ENCODE results near the gene C10orf120.

C10orf120 gene

DNA sequence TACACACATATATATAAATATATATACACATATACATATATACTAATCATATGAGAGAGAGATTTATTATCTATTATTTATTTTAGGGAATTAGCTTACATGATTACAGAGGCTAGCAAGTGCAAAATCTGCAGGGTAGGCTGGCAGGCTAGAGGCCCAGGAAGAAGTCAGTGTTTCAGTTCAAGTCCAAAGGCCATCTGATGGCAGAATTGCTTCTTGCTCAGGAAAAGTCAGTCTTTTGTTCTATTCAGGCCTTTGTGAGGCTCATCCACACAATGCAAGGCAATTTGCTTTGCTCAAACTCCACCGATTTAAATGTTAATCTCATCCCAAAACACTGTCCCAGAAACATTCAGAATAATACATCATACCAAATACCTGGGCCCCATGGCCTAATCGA lies 2.6 kb upstream of the C10orf120 start:
- DNase-seq = no peak

DNA sequence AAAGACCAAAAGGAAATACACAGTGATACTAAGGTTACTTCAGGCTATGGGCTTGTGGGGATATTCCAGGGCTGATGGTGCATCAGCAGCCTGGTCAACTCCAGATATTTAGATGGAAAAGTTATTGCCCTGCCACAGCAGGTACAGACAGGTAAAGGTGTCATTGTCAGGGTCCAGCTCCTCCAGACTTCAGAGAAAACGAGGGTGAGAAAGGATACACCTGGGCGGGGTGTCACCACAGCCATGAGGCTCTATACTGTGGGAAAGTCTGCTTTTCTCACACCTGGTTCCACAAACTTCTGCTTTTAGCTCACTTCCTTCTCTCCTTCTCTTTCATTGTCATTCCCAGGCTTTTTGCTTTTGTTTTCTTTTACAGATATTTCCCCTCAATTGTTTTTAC lies 2.0 kb upstream of the C10orf120 start:
- no peak for DNase-seq

DNA sequence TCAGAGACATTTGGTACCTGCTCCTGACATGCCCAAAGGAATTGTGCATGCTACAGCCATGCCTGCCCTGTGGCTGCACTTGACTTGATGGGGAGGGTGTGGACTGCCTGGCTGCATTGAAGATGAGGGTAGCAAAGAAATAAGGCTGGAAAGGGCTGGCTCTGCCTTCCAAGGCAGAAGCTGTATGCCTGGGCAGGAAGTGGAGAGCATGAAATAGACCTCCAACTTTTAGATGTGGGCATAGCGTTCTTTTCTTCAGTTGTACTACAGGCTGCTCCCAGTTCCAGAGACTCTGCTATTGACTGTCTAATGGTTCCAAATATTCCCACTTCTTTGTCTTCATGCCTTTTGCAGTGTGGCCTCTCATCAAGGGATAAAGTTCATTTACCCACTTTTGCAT lies 3.0 kb downstream of the C10orf120 start:
- no peak for DNase-seq

DNA sequence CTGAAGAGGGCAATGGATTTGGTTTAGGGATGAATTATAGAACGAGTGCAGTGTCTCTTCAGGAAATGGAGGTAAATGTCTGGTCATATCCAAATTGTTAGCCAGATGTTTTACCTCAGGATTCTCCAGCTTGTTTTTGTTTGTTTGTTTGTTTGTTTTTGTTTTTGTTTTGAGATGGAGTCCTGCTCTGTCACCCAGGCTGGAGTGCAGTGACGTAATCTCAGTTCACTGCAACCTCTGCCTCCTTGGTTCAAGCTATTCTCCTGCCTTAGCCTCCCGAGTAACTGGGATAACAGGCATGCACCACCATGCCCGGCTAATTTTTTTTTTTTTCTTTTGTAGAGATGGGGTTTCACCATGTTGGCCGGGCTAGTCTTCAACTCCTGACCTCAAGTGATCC lies 6.9 kb downstream of the C10orf120 start:
- no peak for DNase-seq

DNA sequence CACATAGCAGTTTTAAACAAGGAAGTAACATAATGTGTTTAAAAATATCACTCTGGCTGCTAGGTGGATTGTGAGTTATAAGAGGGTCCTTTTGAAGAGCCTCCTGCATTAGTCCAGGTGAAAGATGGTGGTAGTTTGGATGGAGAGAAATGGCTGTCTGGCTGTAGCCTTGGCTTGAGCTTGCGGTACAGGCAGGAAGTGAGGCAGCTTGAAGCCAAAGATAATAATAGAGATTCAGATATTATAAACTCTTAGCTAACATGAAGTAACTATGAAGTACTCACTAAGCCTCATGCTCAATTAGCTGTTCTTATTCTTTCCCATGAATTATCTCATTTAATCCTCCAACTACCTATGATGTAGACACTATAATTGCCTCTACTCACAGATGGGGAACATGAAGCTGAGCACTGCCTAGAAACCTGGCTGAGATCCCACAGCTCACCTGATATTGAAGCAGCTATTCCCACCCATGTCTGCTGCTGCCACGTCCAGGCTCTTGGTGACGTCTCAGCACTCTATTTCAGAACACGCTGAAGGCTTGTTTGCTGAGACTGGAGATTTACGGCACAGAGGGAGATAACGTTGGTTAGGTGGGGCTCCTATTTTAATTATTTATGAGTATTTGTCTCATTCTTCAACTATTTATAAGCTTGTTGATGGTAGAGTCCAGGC lies 10.4 kb downstream of the C10orf120 start:
- DNase-seq = no peak

DNA sequence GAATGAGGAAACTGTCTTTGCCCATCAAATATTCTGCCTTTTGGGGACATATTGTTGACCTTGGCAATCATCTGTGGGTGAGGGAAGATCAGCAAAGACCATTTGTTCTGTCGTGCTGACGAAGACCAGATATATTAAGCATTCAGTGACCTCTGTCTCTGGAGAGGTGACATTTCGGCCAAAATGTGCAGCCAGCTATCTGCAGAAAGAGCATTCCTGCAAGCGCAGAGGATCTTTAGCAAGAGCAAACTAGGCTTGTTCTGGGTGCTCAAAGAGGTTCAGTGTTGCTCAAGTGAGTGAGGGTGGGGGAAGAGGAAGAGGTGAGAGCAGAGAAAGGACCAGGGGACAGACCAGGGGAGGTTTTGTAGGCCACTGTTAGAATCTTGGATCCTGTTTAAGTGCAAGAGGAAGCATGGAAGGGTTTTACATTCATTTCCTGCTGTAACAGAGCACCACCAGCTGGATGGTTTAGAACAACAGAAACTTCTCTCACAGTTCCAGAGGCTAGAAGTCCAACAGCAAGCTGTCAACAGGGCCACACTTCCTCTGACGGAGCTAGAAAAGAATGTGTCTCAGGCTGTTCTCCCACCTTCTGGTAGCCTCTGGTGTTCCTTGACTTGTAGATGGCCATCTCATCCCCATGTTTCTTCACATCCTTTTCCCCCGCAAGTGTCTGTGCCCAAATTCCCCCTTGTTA lies 11.2 kb downstream of the C10orf120 start:
- no peak for DNase-seq

DNA sequence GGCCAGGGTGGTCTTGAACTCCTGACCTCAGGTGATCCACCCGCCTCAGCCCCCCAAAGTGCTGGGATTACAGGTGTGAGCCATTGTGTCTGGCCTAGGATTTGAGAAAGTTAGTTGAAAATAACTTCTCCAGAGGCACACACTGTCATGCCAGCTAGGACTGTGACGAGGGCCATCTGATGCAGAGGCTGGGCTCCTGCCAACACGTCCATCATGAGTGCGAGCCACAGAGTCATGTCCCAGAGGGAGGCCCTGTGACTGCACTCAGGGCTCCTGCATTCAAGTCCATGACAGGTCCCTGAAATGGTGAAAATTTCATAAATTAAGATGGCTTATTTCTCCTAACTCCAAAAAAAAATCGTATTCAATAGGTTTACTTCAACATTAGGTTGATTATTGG lies 17.1 kb downstream of the C10orf120 start:
- no peak for DNase-seq

DNA sequence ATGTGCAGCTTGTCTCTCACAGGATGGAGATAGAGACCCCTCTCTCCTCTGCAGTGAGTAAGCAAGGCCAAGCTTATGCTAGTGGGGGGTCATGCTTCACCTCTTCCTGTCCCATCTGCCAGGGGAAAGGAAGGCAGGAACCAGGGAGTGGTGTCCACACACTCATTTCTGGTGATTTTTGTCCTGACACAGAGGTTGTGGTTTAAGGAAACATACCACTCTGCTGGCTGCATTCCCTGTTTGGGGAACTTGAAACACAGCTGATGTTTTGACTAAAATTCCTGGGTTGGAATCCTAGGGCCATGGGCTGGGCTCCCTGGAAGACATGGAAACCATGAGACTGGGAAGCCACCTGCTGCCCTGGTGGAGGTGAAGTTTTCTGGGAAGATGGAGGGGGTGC lies 21.4 kb downstream of the C10orf120 start:
- no peak for DNase-seq

DNA sequence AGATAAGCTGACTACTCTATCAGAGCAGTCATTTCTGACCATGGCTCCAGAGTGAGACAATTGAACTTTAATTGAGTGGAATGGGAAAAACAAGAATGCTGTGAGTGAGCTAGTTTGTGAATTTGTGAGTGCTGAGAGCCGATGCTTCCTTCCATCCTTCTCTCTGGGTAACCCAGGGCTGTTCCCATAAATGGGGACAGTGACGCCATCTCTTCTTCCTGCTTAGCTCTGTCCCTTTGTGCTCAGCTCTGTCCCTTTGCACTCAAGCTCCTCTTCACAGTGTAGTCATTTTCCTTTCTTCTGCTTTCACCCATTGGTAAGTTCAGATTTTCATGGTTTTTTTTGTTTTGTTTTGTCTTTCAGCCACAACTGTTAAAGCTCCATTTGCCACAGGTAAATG lies 24.4 kb downstream of the C10orf120 start:
- no peak for DNase-seq

DNA sequence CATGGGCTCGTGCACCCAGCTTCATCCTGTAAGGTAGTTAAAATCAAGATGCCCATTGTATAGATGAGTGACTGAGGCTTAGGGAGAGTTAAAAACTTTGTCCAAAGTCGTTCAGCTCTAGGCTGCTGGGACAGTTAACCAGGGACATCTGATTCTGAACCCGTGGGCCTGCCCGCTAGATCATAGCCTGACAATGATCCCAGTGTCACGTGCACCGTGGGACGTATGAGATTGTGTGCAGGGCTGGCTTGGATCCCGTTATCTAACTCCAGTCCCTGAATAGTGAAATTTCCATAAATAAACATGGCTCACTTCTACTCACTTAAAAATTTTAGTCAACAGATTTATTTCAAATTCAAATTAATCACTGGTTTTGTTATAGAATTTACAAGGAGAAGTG lies 24.9 kb downstream of the C10orf120 start:
- no peak for DNase-seq

DNA sequence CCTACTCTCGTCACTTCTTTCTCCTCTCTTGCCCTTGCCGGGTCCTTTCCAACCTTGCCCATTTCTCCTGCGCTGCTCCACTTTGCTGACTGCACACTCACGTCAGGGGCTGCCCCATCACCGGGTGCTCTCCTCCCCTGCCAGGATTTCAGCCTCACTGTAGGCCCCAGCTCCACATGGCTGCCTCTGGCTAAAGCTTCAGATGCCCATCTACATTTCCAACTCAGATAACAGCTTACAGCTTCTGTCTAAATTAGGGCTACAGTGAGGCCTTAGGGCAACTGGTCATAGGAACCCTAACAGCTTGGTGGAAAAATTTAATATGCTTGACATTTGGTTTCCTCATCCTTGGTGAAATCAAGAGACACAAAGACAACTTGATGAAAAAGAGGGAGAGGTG lies 25.9 kb downstream of the C10orf120 start:
- DNase-seq = no peak

DNA sequence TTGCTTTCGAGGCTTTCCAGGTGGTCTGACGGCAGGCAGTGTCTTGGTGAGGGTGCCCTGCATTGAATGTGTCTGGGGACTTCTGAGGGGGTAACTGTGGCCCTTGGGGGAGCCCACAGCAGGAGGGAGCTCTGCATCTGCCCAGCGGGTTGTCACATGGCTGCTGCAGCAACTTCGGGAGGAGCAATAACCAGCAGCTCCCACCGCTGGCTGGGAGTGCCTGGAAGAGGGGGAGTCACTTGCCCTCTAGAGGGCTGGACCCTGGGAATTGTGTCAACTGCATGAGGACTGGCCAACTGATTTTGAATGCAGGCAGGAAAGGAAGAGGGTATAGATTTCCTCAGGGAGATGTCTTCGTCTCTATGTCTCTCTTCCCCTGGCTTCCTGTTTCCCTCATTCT lies 26.4 kb downstream of the C10orf120 start:
- DNase-seq = no peak

DNA sequence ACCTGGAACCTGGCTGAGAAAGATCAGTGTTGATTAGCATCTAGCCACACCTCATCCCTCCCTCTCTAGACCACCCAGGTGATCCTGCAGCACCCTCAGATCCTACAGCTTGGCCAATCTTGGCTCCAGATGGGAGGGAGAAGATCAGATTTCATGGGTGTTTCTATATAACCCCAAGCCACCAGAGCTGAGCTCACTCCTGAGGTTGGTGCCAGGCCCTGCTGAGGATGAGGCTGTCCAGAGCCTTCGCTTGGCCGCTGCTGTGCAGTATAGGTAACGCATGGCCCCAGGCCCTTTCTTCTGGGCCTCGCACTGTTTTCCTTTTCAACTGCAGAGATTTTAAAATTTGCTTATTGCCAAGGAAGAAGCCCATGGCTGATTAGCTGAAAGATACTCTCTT lies 27.0 kb downstream of the C10orf120 start:
- no peak for DNase-seq

DNA sequence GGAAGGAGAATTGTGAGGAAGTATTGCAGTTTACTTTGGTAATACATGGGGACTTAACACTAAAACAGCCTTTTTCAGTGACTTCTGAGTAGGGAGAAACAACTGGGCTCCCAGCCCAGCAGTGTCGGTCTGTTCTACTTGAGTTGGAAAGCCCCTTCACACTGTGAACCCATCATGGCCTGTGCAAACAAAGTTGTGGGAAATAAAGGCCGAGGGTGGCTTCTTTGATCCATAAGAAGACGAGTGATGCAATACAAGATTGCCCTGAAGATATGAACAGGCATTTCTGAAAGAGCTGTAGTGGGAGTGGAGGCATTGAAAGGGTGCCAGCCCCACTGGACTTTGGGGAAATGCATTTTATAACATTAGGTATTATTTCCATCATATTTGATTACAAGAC lies 28.3 kb downstream of the C10orf120 start:
- no peak for DNase-seq

DNA sequence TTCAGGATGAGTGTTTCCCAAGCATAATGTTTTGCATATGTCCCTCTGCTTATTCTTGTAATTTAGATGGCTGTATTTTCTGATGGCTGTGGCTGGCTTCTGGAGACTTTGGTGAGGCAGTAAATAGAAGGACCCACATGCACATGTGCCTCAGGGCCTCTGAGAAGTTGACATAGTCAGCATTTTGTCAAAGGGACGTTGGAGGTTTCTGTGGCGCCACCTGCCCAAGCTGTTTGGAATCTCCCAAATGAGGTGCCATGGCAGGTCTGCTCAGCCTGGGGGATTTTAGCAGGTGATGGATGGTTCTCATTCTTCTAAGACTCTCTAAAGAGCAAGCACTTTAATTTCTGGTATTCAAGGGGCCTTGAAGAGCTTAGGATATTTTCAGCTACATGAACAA lies 29.8 kb downstream of the C10orf120 start:
- no peak for DNase-seq

DNA sequence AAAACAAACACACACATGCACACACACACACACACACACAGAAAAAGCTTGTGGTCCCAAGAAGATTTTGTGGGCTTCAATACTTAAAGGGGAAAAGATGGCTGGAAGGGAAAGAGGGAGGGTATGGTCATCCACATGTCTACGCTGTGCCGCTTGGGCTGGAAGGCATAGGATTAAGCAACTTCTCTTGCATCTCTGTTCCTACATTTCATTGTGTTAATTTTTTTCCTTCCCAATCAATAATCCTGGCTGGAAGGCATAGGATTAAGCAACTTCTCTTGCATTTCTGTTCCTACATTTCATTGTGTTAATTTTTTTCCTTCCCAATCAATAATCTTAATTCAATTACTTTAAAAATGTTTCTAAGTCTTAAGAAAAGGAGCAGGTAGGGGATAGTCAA lies 30.6 kb downstream of the C10orf120 start:
- DNase-seq = no peak

DNA sequence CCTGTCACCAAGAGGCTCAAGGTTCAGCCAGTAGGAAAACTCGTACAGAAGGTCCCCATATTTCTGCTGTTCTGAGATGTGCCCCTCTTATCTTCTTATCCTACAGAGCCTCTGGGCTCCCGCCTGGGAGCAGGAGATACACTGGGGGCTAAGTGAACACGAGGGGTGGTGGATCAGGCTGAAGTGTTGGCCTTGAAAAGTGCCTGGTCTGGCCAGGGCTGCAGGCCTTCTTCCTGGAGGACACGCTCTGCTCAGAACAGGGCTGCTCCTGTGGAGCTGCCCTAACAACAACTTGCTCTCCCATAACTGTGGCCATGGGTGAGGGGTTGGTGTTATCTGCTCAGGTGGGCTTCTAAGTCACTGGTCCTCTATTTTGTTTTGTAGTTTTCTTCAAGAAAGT lies 33.7 kb downstream of the C10orf120 start:
- DNase-seq = no peak

DNA sequence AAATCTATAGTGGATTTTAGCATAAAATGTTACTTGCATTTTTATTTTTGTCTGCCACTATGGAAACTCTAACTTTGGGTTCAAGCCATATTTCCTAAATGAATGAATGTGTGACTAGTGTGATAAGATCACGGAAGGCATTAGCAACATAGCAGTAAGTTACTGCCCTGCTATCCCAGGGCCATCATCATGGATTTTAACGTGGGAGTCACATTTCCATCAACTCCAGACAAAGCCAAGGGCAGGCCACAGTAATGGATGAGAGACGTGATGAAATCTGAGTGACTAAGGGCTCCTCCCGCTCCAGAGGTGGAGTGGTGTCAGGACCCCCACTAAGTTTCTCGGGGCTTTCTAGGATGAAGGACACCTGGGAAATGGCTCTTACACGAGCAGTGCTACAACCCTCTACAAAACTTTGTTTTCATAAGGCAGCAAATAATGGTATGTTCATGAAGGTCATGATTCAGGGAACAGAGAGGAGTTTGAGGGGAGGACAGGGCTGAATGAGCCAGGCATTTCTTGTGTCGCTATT lies 34.3 kb downstream of the C10orf120 start:
- no peak for DNase-seq

DNA sequence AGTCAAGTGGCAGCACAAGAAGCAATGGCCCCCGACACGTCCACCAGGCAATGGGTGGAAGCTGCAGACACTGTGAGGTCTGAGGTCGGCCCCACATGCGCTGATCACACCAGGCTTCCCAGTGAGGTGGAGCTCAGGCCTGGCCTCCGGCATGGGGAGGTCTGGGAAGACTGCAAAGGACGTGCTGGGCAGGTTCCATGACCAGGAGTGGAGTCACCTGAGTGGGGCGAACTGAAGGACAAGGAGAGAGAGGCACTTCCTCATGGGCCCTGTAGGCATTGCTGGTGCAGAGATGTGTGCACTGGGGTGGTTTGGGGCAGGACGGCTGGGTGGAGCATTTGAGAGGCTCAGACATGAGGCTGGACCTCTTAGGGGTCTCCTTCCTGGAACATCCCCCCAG lies 35.1 kb downstream of the C10orf120 start:
- DNase-seq = no peak

DNA sequence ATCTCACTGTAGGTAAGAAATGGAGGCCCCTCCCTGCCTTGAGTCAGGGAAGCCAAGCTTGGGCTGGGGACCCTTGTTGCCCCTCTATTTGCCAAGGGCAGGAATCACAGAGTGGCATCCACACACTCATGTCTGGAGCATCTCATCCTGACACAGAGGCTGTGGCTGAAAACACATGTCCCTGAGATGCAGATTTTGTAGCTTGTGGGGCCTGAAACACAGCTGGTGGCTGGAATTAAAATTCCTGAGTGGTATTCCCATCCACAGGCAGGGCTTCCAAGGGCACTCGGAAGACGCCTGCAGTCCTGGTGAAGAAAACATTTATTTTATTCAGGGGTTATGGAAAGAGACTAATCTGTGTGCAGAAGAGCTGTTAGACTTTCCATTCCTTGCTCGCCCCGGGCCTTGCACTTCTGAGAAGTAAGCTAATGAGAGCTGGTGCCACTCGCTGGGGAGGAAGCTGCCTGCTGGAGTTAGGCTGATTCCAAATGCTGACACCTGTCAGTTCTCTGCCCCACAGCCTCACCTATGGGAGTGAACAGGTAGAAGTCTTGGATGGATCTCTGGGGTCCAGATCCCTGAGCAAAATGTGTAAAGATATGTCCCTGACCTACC lies 36.0 kb downstream of the C10orf120 start:
- no peak for DNase-seq

DNA sequence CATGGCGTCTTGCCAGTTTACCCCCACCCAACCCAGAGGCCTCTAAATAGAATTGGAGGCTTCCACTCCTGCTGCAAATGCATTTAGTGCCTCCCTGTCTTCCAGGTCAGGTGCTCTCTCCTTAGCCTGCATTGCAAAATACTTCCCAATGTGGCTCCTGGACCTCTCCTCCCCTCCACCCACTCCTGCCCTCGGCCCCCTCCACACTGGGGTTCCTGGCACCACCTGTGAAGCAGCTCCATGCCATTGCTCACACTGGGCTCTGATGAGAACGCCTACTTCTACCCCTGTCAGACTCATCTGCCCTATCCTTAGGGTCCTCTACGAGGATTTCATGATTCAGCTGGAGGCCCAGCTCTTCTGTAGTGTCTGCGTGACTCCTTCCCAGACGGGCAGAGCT lies 37.4 kb downstream of the C10orf120 start:
- DNase-seq = no peak

DNA sequence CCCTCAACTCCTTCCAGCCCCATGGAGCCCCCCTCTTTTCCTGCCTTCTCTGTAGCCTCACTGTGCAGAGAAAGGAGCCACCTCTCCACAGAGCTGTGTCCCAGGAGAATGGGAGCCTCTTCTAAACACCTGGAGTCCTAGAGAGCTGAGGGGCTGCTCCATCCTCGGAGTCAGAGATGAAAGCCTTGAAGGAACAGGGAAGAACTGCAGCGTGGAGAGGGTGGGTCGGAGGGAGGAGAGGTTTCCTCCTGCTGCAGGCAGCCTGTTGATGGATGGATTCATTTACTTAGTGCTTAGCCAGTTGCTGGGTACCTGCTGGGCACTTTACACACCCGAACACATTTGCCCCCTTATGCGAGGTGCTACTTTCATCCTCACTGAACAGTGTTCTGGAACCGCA lies 39.0 kb downstream of the C10orf120 start:
- no peak for DNase-seq

DNA sequence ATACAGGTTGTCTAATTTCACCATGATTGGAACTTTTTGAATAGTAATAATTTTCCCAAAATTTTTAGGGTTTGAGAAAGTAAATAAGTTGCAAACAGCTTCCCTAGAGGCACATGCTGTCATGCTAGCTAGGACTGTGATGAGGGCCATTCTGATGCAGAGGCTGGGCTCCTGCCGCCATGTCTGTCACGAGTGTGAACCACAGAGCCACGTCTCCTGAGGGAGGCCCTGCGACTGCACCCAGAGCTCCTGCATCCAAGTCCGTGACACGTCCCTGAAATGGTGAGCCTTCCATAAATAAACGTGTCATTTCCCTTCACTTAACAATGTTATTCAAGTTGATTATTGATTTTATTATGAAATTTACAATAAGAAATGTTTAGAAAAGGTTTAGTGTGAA lies 40.0 kb downstream of the C10orf120 start:
- no peak for DNase-seq

DNA sequence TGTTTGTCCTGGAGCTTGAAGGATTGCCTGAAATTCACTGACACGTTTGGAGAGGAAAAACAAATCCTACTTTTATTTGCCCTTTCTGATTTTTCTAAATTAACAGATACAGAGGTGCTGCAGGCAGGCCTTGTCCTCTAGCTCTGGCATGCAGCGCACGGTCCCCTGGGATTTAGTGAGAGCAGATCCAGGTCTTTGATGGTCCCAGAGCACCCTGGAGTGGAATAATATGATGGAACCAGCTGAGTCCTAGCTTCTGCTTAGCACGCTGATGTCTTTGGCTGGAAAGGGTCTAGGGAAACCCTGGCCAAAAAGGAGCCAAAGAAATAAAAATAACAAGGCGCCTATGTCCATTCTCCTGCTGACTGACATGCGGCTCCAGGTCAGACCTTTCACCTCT lies 40.5 kb downstream of the C10orf120 start:
- DNase-seq = no peak

All from activated T-cell treated with anti-CD3 and anti-CD28 coated beads, Interleukin-2, amount 50 U/mL, for 48 hours (primary cell).